CD14-positive monocyte (primary cell): ENCODE measurements around the gene PNPO. TPM values are rescaled to one million over a fixed set of nuclear protein-coding genes. Genes with fewer than 3 reads are reported as not detected.

Experiments
- DNase-seq, 3 donors: peaks; one replicate each; pipeline ENCODE4 v3.0.0-alpha.2; 2011 to 2022
- H2AFZ ChIP-seq: 2 replicates; pipeline ENCODE4 v1.6.0; 2012; ENCODE audit warnings: mild to moderate bottlenecking, low read depth, low read length, inconsistent platforms; ENCODE audit not compliant: insufficient read depth, poor library complexity, severe bottlenecking
- H3K27ac ChIP-seq, 2 donors: 1 replicate in 1 of 2; 2 replicates in 1 of 2; pipeline ENCODE4 v1.5.1; 2012 to 2013; ENCODE audit warnings: low read length in 2 of 2, control low read depth in 1 of 2, inconsistent platforms in 1 of 2, low read depth in 1 of 2, mild to moderate bottlenecking in 1 of 2
- H3K27me3 ChIP-seq, 2 donors: one replicate each; pipeline versions ENCODE4 v1.6.0 to v1.6.1; 2011 to 2013; ENCODE audit warnings: low read length in 2 of 2; ENCODE audit not compliant: control insufficient read depth in 2 of 2, insufficient read depth in 2 of 2
- H3K36me3 ChIP-seq, 2 donors: replicated peaks in 1 of 2; 1 replicate in 1 of 2; 2 replicates in 1 of 2; pipeline versions ENCODE4 v1.5.1 to v1.6.1; 2012 to 2013; ENCODE audit warnings: low read length in 2 of 2, control low read depth in 1 of 2, inconsistent platforms in 1 of 2, mild to moderate bottlenecking in 1 of 2; ENCODE audit not compliant: insufficient read depth in 2 of 2, control insufficient read depth in 1 of 2
- H3K4me1 ChIP-seq, 2 donors: 1 replicate in 1 of 2; 2 replicates in 1 of 2; pipeline versions ENCODE4 v1.5.1 to v1.6.1; 2012 to 2013; ENCODE audit warnings: low read length in 2 of 2, control low read depth in 1 of 2, inconsistent platforms in 1 of 2, mild to moderate bottlenecking in 1 of 2, moderate library complexity in 1 of 2; ENCODE audit not compliant: insufficient read depth in 2 of 2, control insufficient read depth in 1 of 2
- H3K4me2 ChIP-seq: replicated peaks from 2 replicates; pipeline ENCODE3; 2012; ENCODE audit warnings: low read length, moderate library complexity, mild to moderate bottlenecking; ENCODE audit not compliant: poor library complexity, severe bottlenecking; ENCODE audit errors: extremely low read depth
- H3K4me3 ChIP-seq, 3 experiments: fragments of 200-600 bp in 1 of 3; sonication (generic) in 1 of 3; replicated peaks in 1 of 3; 1 replicate in 2 of 3; 2 replicates in 1 of 3; pipeline ENCODE4 v1.5.1; 2011 to 2013; ENCODE audit warnings: low read length in 3 of 3, mild to moderate bottlenecking in 3 of 3, control low read depth in 2 of 3, low read depth in 2 of 3, inconsistent platforms in 1 of 3, moderate library complexity in 1 of 3
- H3K79me2 ChIP-seq: 2 replicates; pipeline ENCODE4 v1.6.0; 2012; ENCODE audit warnings: mild to moderate bottlenecking, control low read depth, inconsistent platforms, low read length, moderate library complexity; ENCODE audit not compliant: insufficient read depth
- H3K9ac ChIP-seq: 2 replicates; pipeline ENCODE4 v1.6.0; 2017; ENCODE audit warnings: low read length, mild to moderate bottlenecking; ENCODE audit not compliant: insufficient read depth, poor library complexity, severe bottlenecking
- H3K9me3 ChIP-seq, 2 donors: replicated peaks in 1 of 2; 1 replicate in 1 of 2; 2 replicates in 1 of 2; pipeline versions ENCODE4 v1.5.1 to v1.6.1; 2012 to 2013; ENCODE audit warnings: low read length in 2 of 2, control low read depth in 1 of 2; ENCODE audit not compliant: control insufficient read depth in 1 of 2, insufficient read depth in 1 of 2
- H4K20me1 ChIP-seq: 2 replicates; pipeline ENCODE4 v1.6.0; 2012; ENCODE audit warnings: mild to moderate bottlenecking, low read length, control low read depth, moderate library complexity; ENCODE audit not compliant: insufficient read depth
- H3K27ac Mint-ChIP-seq, 7 donors: one replicate each; pipeline ENCODE4 v1.8.0; 2020; ENCODE audit warnings: mild to moderate bottlenecking in 7 of 7, mixed read lengths in 7 of 7, moderate library complexity in 6 of 7, inconsistent platforms in 2 of 7
- H3K27me3 Mint-ChIP-seq, 3 donors: one replicate each; pipeline ENCODE4 v1.8.0; 2021 to 2022; ENCODE audit warnings: low read depth in 3 of 3, mild to moderate bottlenecking in 3 of 3, mixed read lengths in 3 of 3, moderate library complexity in 3 of 3, inconsistent platforms in 1 of 3
- H3K36me3 Mint-ChIP-seq, 2 donors: one replicate each; pipeline ENCODE4 v1.8.0; 2020; ENCODE audit warnings: mixed read lengths in 2 of 2, inconsistent platforms in 1 of 2, mild to moderate bottlenecking in 1 of 2
- H3K4me1 Mint-ChIP-seq: one replicate; pipeline ENCODE4 v1.8.0; 2020; ENCODE audit warnings: mild to moderate bottlenecking, mixed read lengths
- H3K4me3 Mint-ChIP-seq, 2 donors: one replicate each; pipeline ENCODE4 v1.8.0; 2020; ENCODE audit warnings: mild to moderate bottlenecking in 2 of 2, mixed read lengths in 2 of 2, moderate library complexity in 1 of 2
- H3K9me3 Mint-ChIP-seq, 7 donors: one replicate each; pipeline ENCODE4 v1.8.0; 2020 to 2022; ENCODE audit warnings: mixed read lengths in 7 of 7, mild to moderate bottlenecking in 6 of 7, moderate library complexity in 6 of 7, inconsistent platforms in 2 of 7
- WGBS: methylation state at CpG from one replicate; pipeline ENCODE4 v1.1.5; 2013; ENCODE audit warnings: missing lambda C conversion rate; ENCODE audit not compliant: insufficient coverage; 5-methylcytosine and 5-hydroxymethylcytosine counted together
- intact Hi-C, 2 donors: fragments of 100-400 bp; cut with micrococcal nuclease; formaldehyde crosslinking; loops; one replicate each; pipeline versions ENCODE4 v1.15.0 to v1.15.1; 2023
- polyA plus RNA-seq, 3 donors: library from polyadenylated mRNA; depleted of rRNA in 1 of 3; unstranded in 2 of 3; stranded (reverse) in 1 of 3; fragments of 300-500 nt in 2 of 3; fragments of >200 nt in 1 of 3; fragmentation: Illumina TruSeq in 2 of 3; gene quantifications; 1 replicate in 2 of 3; 2 replicates in 1 of 3; pipeline ENCODE4 v1.2.3, GENCODE V29; 2012 to 2021
- TF ChIP-seq, protein P1 (sequence below): fragments of 200-600 bp; IDR thresholded peaks from one replicate; pipeline ENCODE4 v1.8.0; 2022; ENCODE audit warnings: antibody characterized with exemption, mild to moderate bottlenecking

Gene PNPO
- polyA plus RNA-seq, 3 donors: 13.2 to 34.2 (median 29.7) TPM

DNA sequence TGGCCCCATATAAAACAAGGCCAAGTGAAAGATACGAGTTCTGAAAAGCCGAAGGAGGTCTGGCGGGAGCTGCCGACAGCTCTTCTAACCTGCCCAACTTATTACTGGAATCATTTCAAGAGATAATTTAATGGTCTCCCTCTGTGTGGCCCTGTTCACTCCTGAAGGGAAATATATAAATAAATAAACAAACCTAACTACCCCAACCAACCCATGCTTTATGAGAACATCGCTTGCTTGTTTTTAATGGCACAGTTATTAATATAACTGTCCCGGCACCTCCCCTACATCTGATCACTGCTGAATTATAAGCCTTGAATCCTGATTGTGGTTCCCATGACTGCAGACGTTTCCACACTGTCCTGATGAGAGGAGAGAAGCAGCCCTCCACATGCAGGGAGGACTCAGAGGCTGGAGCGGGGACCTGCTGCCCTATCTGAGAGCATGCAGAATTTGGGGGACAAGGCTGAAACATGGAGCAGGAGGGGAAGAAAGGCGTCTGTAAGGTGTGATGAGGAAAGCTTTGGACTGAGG is 51.7 kb downstream of the PNPO start:
- Histone ChIP-seq H4K20me1 (no peaks in the 10 kb centered on the region), H3K9ac (no peak overlapping the region), H2AFZ (no peak overlapping the region), H3K27ac (no peak overlapping the region), H3K4me1 (peaks cover 5 to 6% of the 10 kb centered on the region in 2 donors), H3K36me3 (no peaks in the 10 kb centered on the region), H3K9me3 (no peaks in the 10 kb centered on the region), H3K4me3 (no peak overlapping the region), H3K27me3 (no peaks in the 10 kb centered on the region), H3K79me2 (no peaks in the 10 kb centered on the region), H3K4me2 (no peak overlapping the region)
- Mint-ChIP-seq H3K4me3 (no peak overlapping the region), H3K4me1 (peaks cover 13% of the 10 kb centered on the region), H3K27me3 (peaks cover 0 to 6% (median 4%) of the 10 kb centered on the region in 3 donors), H3K27ac (no peak overlapping the region), H3K9me3 (no peaks in the 10 kb centered on the region), H3K36me3 (peaks cover 0 to 2% of the 10 kb centered on the region in 2 donors)
- WGBS: 87% methylated on average over 4 of the region's 9 CpGs
- DNase-seq: no peak
- intact Hi-C loops: no loop called here
- TF ChIP-seq, protein P1, sequence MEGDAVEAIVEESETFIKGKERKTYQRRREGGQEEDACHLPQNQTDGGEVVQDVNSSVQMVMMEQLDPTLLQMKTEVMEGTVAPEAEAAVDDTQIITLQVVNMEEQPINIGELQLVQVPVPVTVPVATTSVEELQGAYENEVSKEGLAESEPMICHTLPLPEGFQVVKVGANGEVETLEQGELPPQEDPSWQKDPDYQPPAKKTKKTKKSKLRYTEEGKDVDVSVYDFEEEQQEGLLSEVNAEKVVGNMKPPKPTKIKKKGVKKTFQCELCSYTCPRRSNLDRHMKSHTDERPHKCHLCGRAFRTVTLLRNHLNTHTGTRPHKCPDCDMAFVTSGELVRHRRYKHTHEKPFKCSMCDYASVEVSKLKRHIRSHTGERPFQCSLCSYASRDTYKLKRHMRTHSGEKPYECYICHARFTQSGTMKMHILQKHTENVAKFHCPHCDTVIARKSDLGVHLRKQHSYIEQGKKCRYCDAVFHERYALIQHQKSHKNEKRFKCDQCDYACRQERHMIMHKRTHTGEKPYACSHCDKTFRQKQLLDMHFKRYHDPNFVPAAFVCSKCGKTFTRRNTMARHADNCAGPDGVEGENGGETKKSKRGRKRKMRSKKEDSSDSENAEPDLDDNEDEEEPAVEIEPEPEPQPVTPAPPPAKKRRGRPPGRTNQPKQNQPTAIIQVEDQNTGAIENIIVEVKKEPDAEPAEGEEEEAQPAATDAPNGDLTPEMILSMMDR: no peak

DNA sequence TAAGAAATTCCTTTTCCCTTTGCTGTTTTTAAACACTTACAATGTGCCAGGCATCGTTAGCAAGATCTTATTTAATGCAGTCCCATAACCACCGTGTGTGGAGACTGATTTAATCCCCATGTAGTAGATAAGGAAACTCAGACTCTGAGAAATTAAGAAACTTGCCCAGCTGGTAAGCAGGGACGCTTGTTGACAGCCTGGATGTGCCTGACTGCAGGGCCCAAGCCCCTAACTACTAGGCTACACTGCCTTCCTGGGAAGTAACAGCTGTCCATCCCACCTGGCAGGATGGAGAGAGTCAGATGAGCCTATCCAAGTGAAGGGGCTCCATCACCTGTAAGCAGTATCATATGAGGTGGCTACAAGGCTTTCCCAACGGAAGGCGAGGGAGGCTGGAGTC is 52.6 kb downstream of the PNPO start:
- Histone ChIP-seq H2AFZ (no peak overlapping the region), H3K36me3 (no peaks in the 10 kb centered on the region), H3K79me2 (no peaks in the 10 kb centered on the region), H3K4me2 (no peak overlapping the region), H3K4me3 (no peak overlapping the region), H3K9me3 (no peaks in the 10 kb centered on the region), H3K27ac (no peak overlapping the region), H3K9ac (no peak overlapping the region), H3K27me3 (no peaks in the 10 kb centered on the region), H3K4me1 (peaks cover 6 to 8% of the 10 kb centered on the region in 2 donors), H4K20me1 (no peaks in the 10 kb centered on the region)
- TF ChIP-seq, protein P1: no peak
- H3K27me3 Mint-ChIP-seq: peaks cover 2 to 9% (median 4%) of the 10 kb centered on the region in 3 donors
- H3K36me3 Mint-ChIP-seq: peaks cover 0 to 2% of the 10 kb centered on the region in 2 donors
- 100% methylated on average over 2 of the region's 5 CpGs for WGBS
- DNase-seq: no peak
- H3K27ac Mint-ChIP-seq: no peak overlapping the region
- no peaks in the 10 kb centered on the region for H3K9me3 Mint-ChIP-seq
- no peak overlapping the region for H3K4me3 Mint-ChIP-seq
- intact Hi-C loops: no loop called here
- peaks cover 9% of the 10 kb centered on the region for H3K4me1 Mint-ChIP-seq
